HG03575 (cell line): ENCODE results near the gene PPP2R2D.
A peak's percentile ranks its signal among the peaks of the same experiment; 100 is the strongest.

ENCODE experiments used
- ATAC-seq: cut with Tn5 transposase; IDR thresholded peaks from one replicate; pipeline ENCODE4 v1.9.1; 2021; ENCODE audit not compliant: unreplicated experiment, insufficient number of reproducible peaks, low FRiP score; ENCODE audit errors: extremely low read depth

Gene PPP2R2D

DNA sequence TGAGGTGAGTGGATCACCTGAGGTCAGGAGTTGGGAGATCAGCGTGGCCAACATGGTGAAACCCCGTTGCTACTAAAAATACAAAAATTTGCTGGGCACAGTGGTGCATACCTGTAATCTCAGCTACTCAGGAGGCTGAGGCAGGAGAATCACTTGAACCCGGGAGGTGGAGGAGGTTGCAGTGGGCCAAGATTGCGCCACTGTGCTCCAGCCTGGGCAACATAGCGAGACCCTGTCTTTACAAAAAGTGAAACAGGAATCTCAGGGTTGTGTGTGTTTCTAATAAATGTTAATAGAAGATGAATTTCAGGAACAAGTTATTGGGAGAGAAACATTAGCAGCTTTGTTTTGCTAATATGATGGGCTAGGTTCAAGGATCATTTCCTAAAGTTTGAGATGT, 19.9 kb downstream of the PPP2R2D start:
- ATAC-seq, result no peak

DNA sequence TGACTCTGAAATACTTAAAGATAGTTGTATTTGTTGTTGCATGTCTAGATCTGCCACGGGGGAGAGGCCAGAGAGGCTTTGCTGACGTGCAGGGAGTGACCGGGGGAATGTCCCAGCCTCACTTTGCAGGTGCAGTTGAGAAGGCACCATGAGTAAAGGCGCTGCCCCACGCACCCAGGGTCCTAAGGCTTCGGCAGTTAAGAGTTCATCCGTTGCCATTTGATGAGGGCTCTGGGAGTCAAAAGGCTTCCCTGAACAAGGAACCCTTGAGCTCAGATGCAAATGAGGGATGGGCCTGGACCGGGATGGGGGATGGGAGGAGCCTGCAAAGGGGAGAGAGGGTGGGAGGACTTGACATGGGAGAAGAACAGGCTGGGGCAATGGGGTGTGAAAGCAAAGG, 20.4 kb downstream of the PPP2R2D start:
- ATAC-seq, result no peak

GRCh38 chr10:131923038-131923756, 22.4 kb downstream of the PPP2R2D start:
- no peak for ATAC-seq

DNA sequence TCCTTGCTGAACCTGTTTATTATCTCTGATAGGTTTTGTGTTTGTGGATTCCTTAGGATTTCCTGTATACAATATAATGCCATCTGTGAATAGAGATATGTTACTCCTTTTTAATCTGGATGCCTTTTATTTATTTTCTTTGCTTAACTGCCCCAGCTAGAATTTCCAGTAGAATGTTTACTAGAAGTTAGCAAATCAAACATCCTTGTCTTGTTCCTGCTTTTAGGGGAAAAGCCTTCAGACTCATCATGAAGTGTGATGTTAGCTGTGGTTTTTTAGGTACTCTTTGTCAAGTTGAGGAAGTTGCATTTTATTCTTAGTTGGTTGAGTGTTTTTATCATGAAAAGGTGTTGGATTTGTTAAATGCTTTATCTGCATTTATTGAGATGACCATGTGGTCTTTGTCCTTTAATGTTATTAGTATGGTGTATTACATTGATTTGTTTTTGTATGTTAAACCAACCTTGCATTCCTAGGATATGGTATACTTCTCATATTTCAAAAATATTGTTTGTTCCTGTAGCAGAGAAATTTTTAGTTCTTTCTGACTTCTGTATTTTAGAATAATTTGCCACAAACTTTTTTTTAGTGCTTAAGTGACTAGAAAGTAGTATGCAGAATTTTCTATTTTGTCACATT, 24.3 kb downstream of the PPP2R2D start:
- no peak for ATAC-seq

- no peak for ATAC-seq
Observed at GRCh38 chr10:131925716-131926115, 24.9 kb downstream of the PPP2R2D start.

- ATAC-seq, result no peak
Observed at GRCh38 chr10:131926253-131926652, 25.4 kb downstream of the PPP2R2D start.

DNA sequence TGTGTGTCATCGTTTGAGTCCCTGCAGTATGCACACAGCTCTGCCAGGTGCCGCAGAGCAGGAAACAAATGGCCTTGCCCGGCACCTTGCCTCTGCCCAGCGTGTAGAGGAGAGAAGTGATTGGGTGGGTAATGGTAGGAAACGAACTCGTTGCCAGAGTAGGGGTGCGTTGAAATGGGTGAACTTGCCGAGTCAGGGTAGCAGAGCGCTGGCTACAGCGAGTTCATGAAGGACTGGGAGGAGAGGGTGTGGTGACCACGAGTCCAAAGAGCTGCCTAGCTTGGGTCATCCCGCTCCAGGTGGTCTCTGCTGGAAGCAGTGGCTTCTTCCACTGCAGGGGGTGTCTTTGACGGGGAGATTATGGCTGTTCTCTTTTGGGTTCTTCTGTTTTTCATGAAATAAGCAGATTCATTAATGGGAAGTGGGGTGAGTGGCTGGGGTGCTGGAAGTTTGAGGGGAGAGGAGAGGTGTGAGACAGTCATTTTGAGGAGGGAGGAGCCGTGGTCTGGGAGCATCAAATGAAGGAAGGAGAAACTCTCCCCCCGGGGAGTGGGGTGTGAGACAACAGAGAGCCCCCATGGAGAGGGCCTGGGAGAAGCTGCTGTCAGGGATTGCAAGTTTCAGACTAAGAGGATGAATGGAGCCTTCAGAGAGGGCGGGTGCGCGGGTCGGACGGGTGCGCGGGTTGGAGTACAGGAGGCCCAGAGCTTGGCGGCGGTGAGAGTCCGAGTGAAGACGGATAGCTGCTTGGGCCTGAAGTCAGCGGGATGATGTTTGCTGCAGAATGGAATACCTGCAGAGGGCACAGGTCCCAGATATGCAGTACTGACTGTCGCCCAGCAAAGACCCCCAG, 26.2 kb downstream of the PPP2R2D start:
- no peak for ATAC-seq

- peak; percentile 71 for ATAC-seq
Observed at GRCh38 chr10:131928248-131929095, 27.7 kb downstream of the PPP2R2D start.

DNA sequence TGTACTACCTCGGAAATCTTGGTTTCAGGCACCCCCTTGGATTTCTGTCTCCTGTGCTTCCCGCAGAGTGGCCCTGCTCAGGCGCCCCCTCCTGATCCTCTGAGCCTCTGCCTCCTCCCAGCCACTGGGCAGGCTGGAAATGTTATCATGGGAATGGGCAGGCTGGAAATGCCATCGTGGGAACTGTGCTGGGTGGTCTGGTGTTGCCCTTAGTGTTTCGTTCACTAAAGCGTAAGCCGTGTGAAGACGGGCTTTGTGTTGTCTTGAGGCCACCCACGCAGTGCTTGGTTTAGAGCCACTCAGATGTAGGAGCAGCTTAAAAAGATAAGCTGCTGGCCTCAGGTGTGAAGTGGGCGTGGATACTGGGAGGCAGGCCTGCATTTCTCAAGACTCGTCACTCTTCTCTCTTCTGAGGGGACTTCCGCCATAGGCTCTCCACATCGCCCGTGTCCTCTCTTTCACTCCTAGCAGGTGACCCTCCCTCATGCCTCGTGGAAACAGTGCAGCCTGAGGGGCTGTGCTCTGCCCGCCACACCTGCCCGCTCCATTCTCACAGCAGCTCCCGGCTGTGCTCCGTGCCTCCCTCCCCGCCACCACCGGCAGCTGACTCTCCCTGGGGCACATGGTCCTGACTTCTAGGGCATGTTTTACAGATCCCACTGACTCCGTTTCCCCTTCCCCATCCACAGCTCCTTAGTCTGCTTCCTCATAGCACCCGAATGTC, 28.5 kb downstream of the PPP2R2D start:
- ATAC-seq, result no peak

GRCh38 chr10:131930150-131930549, 29.3 kb downstream of the PPP2R2D start:
- no peak for ATAC-seq

DNA sequence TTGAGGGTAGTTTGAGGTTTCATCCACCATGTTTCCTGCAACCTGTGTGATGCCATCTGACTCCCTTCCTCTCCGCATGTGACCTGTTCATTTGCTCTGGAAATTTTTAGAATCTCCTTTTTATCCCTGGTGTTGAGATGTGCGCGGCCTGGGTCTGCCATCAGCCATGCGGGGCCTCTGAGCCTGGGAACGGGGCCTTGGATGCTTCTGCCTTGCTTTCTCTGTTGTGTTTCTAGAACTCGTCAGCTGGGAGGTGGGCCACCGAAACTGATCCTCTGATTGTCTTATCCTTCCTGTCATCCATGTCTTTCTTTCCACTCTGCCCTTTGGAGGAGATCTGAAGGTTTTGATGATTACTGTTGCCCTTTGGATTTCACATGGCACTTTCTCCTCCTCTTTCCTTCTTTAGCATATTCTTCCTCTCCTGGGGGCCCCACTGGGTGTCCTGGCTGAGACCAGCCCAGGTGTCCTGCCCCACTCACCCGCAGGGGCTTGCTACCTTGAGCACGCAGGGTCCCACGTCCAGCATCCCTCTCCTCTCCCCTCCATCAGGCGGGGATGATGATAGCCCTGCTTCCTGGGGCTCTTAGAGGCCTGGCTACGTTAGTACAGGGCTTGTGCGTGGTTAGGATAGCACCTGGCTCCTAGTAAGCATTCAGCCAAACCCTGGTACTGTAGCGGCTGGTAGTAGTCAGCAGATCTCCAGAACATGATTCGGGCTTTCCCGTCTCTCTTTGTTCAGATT, 29.9 kb downstream of the PPP2R2D start:
- ATAC-seq, result no peak

GRCh38 chr10:131931981-131932380, 31.2 kb downstream of the PPP2R2D start:
- no peak for ATAC-seq

GRCh38 chr10:131933016-131933695, 32.3 kb downstream of the PPP2R2D start:
- no peak for ATAC-seq

GRCh38 chr10:131933696-131934086, 32.9 kb downstream of the PPP2R2D start:
- ATAC-seq, result no peak

DNA sequence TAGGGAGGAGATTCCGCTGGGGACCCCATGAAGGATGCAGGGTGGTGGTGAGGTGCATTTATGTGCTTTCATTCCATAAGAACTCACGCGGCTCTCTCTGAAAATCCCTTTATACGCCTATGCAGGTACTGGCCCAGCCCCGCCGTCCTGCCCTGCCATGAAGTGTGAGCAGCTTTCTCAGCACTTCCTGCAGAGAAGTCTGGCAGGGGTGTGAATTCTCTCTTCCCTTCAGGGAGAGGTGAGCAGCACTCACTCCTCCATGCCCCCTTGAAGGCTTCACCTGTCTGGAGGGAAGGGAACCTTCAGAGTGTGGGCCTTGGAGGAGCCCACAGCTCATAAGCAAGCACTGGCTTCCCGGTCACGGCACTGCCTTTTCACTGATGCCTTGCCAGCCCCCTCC, 34.0 kb downstream of the PPP2R2D start:
- no peak for ATAC-seq

GRCh38 chr10:131935260-131935659, 34.5 kb downstream of the PPP2R2D start:
- ATAC-seq, result no peak

DNA sequence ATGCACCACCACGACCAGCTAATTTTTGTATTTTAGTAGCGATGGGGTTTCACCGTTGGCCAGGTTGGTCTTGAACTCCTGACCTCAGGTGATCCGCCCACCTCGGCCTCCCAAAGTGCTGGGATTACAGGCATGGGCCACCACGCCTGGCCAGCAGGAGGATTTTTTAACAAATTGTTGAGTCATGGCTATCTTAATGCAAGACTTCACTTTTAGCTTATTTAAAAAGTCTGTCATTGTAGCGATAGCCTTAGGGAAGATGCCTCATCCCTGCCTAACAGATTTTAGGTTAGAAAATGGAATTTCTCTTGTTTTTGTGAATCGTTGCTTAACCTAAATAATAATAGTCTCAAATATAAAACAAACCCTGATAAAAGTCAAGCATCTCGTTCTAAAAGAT, 35.5 kb downstream of the PPP2R2D start:
- ATAC-seq, result no peak
